NCI-H2107 treated with DMSO at 0.1 percent for 48 hours (cell line): Measurements from ENCODE around the gene CFDP1.

Source experiments
- DNase-seq: peaks from one replicate; lab custom pipeline; 2025; ENCODE audit not compliant: unreplicated experiment; lab: John Stamatoyannopoulos, UW

CFDP1 gene

DNA sequence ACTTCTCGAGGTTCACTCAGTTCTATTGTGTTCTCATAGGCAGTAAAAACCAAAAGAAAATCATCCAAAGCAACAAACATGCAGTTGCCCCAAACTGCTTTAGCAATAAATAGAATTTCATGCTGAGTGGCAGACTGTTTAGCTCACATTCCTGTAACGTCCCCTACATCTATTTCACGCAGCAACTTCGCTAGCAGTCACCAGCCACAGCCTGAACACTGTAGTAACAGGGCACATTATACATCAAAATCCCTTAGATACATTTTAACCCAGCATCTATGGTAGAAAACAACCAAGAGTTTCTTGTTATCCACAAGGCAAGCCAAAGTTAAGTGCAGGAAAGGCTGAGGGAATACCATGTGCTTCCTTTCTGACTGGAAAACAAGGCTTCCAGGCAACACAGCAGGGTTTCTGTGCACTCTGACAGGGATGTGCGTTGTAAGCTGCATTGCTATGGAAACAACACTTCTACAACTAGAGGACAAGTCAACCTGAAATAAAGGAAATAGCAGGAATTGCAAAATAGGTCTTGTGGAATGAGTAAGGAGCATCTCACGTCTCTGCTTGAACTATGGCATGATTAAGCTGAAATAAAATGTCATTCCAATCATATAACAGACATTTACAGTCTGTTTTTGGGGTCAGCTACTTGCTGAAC is 55.4 kb downstream of the CFDP1 start:
- no peak for DNase-seq

DNA sequence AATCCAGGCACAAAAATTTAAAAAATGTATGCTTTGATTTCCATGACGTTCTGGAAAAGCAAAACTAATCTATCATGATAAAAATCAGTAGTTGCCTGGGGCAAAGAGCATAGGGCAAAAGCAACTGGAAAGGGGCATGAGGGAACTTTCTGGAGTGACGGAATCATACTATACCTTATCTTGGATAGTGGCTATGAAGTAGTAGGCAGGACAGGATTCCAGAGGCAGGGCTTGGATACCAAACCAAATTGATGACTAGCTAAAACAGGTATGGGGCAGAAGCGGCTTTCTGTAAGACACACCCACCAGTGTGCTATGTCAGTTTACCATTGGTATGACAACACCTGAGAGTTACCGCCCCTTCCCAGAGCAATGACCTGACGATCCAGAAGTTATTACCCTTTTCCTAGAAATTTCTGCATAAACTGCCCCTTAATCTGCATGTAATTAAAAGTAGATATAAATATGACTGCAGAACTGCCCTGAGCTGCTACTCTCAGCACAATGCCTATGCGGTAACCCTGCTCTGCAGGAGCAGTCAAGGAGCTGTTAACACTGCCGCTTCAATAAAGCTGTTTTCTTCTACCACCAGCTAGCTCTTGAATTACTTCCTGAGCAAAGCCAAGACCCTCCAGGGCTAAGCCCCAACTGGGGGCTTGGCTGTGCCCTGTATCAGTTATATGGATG is 56.7 kb downstream of the CFDP1 start:
- DNase-seq = no peak

DNA sequence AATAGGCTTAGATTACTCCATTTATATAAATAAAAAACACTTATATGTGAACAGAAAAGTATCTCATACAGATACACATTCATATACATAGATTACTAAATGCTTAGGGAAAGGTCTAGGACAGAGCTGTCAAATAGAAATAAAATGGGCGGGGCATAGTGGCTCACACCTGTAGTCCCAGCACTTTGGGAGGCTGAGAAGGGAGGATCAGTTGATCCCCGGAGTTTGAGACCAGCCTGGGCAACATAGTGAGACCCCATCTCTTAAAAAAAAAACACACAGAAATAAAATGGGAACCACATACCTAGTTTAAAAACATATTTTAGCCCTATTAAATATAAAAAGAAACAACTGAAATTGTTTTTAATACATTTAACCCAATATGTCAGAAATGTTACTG is 58.9 kb downstream of the CFDP1 start:
- DNase-seq = no peak

DNA sequence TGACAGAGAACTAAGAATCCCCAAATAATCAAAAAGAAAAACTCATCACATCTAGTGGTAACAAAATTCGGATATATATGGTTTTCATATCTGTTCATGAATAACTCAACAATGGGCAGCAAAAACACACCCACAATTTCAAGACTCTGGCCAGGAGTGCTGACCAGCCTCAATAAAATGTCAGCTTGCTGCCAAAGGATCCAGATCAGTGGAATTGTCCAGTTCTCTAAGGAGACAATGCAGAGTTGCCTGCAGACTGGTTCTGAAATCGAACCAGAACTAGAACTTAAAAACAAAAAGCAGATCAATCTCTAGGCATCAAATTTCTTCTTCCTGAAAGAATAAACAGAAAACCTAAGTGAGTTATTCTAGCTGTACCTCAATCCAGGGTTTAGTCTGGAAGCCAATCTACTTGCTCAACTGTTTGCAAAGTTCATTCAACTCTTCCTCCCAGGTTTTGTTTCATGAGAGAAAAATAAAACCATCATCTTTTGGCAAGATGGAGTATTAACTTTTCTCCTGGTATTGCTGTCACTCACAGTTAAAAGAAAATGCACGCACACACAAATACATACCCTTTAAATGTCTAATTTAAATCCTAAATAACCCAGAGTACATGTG is 61.0 kb downstream of the CFDP1 start:
- no peak for DNase-seq

DNA sequence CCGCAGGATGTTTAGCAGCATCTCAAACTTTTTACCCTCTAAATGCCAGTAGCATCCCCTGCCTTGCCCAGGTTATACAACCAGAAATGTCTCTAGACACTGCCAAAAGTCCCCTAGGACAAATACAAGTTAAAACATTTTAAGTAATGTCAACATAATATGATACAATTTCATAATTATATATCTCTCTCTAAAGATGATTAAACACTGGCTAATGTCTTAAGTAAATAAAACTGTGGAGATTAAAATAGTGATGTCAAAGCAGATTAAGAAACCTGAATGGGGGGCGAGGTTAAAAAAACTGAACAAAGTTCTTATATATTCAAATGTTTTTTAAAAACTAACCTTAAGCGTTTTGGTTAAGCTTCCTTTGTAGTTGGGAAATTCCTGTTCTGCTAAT is 62.1 kb downstream of the CFDP1 start:
- no peak for DNase-seq

DNA sequence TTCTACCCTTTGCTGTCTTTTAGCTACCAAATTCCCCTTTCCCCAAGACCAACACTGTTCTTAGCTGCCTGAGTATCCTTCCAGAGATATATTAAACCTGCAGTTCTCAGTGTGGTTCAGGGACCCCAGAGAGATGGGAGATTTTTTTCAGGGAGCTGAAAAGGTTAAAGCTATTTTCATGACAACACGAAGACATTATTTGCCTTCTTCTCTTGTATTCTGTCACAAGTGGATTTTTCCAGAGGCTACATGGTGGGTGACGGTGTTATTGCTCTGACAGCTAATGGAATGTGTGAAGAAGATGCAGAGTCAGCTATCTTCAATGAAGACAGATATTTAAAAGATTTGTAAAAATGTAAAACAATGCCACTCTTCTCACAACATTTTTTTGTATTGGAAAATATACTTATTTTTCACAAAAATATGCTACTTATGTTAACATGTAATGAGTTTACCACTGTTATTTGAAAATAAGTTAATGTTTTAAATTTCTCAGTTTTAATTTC is 69.0 kb downstream of the CFDP1 start:
- no peak for DNase-seq

DNA sequence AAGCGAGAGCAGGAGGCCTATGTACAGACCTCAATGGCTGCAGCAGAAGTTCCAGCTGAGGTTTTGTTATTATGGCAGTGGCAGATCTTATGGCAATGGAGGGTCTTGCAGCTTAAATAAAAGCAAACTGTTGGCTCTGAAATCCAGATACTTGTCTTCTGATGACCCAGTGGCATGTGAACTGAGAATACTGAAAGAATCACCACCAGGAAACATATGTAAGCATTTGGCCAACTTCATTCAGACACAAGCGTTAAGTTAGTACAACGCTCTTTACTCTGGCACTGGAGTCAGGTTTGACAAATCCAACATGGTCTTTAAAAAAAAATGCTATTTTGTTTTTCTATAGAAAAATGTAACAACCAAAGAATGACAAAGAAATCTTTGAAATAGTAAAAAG is 70.5 kb downstream of the CFDP1 start:
- no peak for DNase-seq

DNA sequence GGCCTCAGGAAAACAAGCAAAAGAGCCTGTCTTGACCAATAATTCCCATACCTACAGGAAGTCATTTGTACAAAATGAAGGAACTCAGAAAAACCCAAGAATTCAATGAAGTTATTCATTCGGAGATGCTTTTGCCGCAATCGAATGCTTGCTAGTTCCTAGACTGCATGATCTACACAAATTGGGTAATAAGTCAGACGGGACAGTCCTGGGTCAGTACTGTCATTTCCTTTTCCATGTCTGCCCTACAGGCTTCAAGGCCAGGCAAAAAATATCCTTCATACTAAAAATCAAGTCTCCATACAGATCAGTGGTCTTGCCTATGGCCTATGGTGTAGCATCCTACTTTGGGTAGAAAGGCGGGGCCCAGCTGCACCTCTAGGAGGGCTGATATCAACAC is 71.4 kb downstream of the CFDP1 start:
- no peak for DNase-seq

DNA sequence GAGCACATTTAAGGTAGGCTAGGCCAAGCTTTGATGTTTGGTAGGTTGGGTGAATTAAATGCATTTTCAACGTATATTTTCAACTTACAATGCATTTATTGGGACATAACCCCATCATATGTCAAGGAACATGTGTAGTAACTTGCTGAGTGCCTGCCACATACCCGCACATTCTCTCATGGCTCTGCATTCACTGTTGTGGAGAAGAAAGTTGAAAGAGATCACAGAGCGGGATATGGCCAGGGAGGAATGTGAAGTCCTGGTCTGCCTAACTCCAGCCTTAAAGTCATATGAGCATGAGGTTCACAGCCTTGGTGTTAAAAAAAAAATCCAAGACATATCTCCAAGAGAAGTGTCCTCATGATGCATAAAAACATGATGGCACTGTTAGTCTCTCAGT is 79.1 kb downstream of the CFDP1 start:
- no peak for DNase-seq

DNA sequence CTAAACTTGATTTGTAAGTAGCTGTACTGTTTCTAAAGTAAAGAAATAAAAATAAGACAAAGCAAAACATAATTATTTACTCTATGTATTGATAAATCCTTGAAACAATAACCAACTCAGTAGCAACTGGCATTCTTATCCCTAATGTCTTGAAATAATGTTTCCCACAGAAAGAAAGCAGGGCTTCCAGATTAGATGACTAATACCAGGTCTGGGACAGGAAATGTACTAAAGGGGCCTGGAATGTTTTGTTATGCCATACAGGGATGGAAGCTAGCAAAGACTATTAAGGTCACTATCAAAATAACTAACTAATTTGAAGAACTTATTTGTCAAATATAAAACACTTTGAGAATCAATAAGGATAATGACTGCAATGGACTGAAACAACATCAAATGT is 82.1 kb downstream of the CFDP1 start:
- no peak for DNase-seq

DNA sequence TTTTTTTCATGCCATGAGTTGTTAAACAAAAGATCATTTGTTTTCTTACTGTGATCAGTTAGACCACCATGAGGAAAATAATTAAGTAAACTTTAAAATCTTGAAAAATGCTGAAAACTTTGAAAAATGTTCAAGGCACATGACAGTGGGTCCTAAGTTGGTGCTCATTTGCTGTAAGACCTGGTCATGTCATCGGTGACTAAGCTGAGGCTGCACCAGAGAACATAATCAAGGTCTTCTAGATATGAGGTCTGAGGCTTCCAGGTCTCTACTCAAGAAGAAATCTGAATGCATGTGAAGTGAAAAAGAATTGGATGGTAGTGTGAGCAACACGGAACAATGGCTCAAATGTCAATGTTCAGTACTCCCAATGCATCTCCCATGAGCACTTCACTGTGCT is 87.6 kb downstream of the CFDP1 start:
- DNase-seq = no peak

DNA sequence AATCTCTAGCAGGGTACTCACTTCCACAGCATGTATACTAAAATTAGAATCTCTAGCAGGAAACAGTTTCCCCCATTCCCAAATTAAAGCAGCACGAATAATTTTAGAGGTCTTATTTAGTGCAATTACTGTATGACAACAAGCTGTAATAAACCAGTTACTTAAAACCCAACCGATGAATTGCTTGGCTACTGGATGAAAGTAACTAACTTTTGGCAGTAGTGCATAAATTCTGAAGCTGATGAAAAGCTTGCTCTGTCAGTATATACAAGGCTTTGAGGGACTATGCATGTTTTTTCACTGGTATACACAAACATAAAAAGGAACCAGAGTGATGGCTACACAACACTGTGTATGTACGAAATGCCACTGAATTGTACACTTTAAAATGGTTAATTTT is 89.4 kb downstream of the CFDP1 start:
- no peak for DNase-seq

DNA sequence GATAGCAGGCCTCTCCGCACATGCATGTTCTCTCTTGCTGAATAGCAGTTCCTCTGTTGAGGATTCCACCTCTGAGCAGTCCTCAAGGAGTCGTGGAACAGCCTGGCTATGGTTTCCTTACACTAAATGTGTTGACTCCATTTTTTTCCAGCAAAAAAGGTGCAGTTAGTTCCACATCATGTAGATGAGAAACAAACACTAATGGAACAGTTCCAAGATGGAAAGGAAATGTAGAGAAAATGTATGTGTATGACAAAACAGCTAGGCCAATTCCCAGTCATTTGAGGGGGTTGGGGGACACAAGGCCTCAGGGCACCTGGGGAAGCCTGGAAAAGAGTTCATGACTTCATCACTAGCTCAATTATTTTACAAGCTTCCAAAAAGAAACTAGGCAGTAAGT is 90.0 kb downstream of the CFDP1 start:
- DNase-seq = no peak

DNA sequence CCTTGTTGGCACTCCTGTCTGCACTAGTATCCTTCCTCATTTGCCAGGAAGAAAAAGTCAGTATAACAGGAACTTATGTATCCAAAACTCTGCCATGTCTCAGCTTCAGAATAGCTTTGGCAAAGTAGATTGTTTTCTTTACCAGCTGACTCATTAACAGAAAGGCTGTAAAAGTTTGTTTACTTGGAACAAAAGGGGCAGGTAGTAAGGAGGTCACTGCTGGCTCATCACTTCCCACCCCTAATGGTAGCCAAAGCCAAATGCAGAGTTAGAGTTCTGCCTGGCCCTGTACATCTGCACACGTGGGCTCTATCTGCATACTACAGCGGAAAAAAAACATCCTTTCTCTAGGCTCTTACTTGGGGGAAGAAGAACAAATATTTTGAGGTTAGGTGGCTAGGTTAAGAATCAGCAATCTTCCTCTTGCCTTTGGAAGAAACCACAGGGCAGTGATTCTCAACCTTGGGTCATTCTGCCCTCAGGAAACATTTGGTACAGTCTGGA is 90.9 kb downstream of the CFDP1 start:
- no peak for DNase-seq

DNA sequence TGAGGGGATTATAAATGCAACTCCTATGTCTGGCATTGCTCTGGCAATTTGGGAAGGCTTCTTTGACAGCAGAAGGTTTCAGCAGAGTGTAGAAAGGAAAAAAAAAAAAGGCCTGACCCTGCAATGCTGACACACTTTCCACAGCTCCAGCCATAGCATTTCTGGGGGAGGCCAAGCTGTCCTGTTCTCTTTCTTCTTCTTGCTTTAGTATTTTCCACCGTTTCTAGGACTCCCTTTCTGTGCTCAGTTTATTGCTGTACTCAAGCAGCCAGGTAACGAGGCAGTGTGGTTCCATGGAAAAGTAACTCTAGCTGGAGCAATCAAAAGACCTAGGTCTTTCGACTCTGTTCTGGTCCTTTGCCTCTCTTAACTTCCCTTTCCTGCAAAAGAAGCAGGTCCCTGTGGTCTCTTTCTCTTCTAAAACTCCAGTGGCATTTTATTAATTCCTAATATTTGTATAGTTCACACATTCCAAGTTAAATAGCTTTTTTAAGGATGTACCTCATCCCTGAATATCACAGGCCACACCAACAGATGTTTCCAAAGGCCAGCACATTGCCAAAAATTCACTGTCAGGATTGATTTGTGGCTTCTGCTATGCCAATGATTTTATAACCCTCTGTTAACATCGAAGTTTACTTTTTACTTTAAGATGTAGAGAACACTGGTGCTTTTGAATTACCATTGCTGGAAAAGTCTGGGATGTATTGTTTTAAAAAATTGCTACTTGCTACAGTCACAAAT is 91.6 kb downstream of the CFDP1 start:
- no peak for DNase-seq

DNA sequence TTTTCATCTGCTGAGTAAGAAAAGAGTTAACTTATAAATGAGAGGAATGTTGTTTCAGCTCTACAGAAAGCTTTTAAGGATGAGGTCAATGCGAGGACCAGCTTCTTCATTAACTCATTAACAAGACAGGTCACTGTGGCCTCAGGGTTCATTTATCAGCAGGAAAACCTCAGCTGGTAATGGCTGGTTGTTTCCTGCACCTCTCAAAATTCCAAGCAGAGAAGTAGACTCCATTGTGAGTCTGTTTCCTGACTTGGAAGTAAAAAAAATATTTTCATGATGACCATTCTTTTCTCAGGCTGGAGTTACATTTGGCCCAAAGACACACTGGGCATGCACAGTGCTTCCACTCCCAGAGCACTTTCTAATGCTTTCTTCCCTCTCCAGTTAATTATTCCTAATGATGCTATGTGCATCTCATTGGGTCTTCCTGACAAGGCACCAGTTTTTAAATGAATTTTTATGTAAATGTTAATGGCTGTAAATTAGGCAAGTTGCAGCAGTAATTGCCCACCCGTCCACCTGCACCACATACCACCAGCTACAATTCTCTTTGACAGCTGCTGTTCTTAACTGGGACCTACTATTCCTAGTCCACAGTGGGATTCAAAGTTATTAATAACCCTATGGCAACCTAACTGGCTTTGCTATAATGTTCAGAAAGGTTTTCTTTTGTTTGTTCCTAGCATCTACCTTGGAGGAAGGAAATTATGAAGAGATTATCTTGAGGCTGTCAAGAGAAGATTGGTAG is 92.4 kb downstream of the CFDP1 start:
- DNase-seq = no peak

DNA sequence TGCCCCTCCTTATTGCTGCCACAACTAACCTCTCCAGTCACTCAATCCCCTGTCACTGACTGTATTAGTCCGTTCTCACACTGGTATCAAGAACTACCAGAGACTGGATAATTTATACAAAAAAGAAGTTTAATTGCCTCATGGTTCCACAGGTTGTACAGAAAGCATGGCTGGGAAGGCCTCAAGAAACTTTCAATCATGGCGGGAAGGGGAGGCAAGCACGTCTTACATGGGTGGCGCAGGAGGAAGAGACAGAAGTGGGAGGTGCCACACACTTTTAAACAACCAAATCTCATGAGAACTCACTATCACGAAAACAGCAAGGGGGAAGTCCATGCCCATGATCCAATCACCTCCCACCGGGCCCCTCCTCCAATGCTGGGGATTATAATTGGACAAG is 95.9 kb downstream of the CFDP1 start:
- no peak for DNase-seq

DNA sequence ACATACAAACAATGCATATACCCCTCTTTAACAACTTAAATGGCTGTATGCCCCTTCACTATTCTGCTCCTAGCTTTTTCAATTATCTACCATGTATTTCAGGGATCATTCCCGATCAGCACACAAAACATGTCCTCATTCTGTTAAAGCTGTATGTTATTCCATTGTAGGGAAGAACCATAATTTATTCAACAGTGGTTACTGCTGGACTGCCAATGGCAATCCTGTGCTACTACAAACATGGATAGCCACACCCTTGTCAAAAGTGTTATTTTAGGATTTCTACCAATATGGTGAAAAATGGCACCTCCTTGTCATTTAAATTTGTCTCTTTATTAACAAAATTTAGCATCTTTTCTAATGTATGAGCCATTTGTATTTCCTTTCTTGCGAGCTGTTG is 96.8 kb downstream of the CFDP1 start:
- DNase-seq = no peak

DNA sequence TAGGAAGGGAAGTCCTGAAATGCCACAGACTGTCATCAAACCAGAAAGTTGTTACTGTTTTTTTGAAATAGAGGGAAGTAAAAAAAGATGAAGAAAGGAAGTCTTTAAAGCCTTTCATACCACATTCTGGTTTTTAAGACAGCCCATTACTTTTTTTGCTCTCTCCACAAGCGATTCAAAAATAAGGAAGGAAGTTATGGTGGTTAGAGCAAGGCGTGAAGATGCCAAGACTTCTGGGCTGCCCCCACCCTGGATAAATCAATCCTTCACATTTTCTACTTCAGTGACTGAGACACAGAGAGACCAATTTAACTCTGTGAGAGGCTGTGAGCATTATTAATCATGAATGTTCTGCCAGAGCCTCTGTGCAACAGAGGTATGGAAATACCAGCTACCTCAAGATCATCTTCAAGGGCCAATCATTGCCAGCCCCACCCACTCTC is 99.6 kb downstream of the CFDP1 start:
- no peak for DNase-seq

DNA sequence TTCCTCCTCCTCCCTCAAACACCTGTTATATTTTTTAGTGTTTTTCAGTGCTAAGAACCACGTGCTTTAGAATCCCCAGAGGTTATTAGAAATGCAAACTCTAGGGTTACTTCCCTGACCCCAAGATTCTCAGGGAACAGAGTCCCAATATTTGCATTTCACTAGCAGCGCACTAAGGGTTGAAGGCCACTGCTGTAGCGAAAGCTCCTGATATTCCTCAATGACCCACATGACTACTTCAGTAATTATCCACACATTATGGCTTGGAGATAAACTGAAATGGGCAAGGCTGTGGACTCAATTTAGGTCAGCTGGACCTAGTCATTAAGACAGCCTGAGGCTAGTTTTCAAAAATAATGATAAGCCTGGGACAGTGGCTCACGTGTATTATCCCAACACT is 103.4 kb downstream of the CFDP1 start:
- no peak for DNase-seq

DNA sequence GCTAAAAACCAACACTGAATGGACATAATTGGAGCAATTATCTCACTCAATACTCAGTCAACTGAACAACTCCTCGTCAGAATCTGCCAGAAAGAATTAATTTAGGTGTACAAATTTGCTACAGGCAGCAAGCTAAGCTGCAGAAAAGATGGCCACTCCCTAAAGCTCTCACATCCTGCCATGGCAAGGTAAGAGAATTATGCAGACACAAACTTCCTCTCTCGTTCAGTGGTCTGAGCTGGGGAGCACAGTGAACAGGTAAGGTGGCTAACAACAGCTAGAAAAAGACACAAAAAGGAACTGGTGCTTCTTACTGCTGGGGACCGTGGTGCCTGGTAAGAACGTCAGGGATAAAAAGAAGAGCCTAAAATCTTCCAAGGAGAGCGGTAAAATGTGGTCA is 107.0 kb downstream of the CFDP1 start:
- DNase-seq = no peak
